ENCODE results near the gene MYH9. TPM values are rescaled to one million over a fixed set of nuclear protein-coding genes. Genes with fewer than 3 reads are reported as not detected.

MYH9 gene
- total RNA-seq, 2 donors from 2014 or later: 294 to 323 TPM

DNA sequence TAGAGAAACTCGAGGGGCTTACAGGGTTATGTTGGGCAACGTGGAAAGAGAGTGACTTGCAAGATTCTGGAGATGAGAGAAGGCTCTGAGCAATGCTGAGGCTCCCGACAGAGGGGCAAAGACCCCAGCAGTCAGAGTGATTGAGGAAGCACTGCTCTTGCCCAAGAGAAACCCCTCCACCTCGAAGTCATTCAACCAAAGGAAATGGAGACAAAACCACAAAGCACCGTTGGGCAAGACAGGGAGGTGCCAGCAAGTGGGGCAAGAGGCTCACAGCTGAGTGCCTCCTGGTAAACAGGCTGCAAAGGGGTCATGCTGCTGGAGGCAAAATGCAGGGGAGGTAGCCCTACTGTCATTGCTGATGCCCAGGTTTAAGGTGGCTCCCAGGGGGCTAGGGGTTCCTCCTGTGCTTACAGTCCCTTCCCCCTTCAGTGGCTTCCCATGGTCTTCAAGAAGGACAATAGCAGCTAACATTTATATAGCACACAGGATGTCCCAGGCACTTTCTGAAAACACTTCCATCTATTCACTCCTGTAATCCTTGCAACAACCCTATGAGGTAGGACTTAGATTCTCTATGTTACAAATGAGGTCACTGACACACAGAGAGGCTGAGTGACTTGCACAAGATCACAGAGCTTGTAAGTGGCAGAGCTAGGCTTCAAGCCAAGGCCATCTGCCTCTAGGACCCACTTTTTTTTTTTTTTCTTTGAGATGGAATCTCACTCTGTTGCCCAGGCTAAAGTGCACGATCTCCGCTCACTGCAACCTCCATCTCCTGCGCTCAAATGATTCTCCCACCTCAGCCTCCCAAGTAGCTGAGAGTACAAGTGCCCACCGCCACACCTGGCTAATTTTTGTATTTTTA lies 18.1 kb upstream of the MYH9 start:
- ATAC-seq (no peak), DNase-seq (peak in 1 of 4 donors; percentile 56)
- no peak overlapping the region for H3K27ac ChIP-seq
- H3K27me3 ChIP-seq: no peaks in the 10 kb centered on the region
- no peak overlapping the region for H3K4me3 ChIP-seq
- peaks cover 16% of the 10 kb centered on the region for H3K4me1 ChIP-seq
- WGBS, 2 donors: 57 to 74% methylated on average over 9 of the region's 9 CpGs
- H3K9me3 ChIP-seq: no peaks in the 10 kb centered on the region
- intact Hi-C loops (cut with DNase I): no loop called here
- H3K36me3 ChIP-seq (replicated peaks in 1 of 2; ENCODE audit: insufficient read depth in 1 of 2, low read depth in 2 of 2): no peaks in the 10 kb centered on the region
- no peak for TF ChIP-seq POLR2A (IDR thresholded peaks at IDR 0.05)
- TF ChIP-seq, protein P1, sequence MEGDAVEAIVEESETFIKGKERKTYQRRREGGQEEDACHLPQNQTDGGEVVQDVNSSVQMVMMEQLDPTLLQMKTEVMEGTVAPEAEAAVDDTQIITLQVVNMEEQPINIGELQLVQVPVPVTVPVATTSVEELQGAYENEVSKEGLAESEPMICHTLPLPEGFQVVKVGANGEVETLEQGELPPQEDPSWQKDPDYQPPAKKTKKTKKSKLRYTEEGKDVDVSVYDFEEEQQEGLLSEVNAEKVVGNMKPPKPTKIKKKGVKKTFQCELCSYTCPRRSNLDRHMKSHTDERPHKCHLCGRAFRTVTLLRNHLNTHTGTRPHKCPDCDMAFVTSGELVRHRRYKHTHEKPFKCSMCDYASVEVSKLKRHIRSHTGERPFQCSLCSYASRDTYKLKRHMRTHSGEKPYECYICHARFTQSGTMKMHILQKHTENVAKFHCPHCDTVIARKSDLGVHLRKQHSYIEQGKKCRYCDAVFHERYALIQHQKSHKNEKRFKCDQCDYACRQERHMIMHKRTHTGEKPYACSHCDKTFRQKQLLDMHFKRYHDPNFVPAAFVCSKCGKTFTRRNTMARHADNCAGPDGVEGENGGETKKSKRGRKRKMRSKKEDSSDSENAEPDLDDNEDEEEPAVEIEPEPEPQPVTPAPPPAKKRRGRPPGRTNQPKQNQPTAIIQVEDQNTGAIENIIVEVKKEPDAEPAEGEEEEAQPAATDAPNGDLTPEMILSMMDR (IDR thresholded peaks at IDR 0.05): no peak

DNA sequence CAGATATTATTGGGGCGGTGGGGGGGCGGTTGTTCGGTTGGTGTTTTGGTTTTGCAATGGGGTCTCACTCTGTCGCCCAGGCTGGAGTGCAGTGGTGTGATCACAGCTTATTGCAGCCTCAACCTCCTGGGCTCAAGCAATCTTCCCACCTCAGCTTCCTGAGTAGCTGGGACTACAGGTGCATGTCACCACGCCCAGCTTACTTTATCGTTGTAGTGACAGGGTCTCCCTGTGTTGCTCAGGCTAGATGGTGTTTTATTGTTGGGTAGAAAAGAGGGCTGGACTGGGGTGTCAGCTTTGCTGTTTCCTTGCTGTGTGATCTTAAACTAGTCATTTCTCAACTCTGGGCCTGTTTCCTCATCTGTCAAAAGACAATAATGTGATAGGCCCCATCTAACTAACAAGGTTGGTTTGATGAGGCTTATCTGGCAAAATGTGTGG lies 17.5 kb upstream of the MYH9 start:
- 83 to 91% methylated on average over 6 of the region's 6 CpGs for WGBS, 2 donors
- no peak for TF ChIP-seq POLR2A (IDR thresholded peaks at IDR 0.05)
- TF ChIP-seq, protein P1 (IDR thresholded peaks at IDR 0.05): no peak
- Histone ChIP-seq H3K27me3 (no peaks in the 10 kb centered on the region), H3K27ac (no peak overlapping the region), H3K36me3 (replicated peaks in 1 of 2; ENCODE audit: insufficient read depth in 1 of 2, low read depth in 2 of 2) (no peaks in the 10 kb centered on the region), H3K4me1 (peaks cover 9% of the 10 kb centered on the region), H3K4me3 (no peak overlapping the region), H3K9me3 (no peaks in the 10 kb centered on the region)
- intact Hi-C loops (cut with DNase I): no loop called here
- DNase-seq (no peak), ATAC-seq (no peak)

DNA sequence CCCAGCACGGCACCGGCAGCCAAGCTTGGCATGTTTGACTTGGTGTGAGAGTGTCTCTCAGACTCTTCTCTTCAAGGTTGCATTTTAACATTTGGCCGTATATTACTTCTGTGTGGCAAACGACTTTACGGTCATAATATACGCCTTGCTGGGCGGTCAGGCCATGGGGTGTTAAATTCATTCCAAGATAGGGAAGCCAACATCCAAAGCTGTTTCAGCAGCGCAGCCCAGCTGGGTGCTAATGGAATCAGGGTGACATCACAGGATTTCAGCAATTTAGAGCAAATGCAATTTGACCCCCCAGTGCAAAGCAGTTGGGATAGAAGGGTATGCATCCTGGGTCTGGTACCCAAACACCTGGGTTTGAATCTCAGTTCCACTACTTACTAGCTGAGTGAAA lies 16.7 kb upstream of the MYH9 start:
- no peak for TF ChIP-seq POLR2A (IDR thresholded peaks at IDR 0.05)
- TF ChIP-seq, protein P1 (IDR thresholded peaks at IDR 0.05): no peak
- no peak overlapping the region for H3K27ac ChIP-seq
- DNase-seq (no peak), ATAC-seq (no peak)
- H3K9me3 ChIP-seq: no peaks in the 10 kb centered on the region
- H3K36me3 ChIP-seq (replicated peaks in 1 of 2; ENCODE audit: insufficient read depth in 1 of 2, low read depth in 2 of 2): no peaks in the 10 kb centered on the region
- intact Hi-C loops (cut with DNase I): no loop called here
- H3K4me3 ChIP-seq: no peak overlapping the region
- H3K27me3 ChIP-seq: no peaks in the 10 kb centered on the region
- 78 to 91% methylated on average over 7 to 8 of the region's 8 CpGs for WGBS, 2 donors
- peaks cover 5% of the 10 kb centered on the region for H3K4me1 ChIP-seq

DNA sequence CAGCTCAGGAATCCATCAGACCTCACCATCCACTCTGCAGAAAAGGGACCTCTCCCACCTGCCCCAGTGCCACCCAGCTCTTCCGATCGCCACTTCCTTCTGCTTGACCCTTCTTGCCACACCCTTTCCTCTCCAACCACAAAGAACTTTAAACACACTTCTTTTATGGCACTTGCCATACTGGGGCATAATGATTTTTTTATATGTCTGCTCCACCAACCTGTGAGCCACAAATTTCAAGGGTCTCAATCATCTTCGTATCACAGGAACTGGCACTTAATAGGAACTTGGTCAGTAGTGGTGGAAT lies 11.7 kb upstream of the MYH9 start:
- Histone ChIP-seq H3K4me1 (peaks cover 12% of the 10 kb centered on the region), H3K27ac (no peak overlapping the region), H3K36me3 (replicated peaks in 1 of 2; ENCODE audit: insufficient read depth in 1 of 2, low read depth in 2 of 2) (no peaks in the 10 kb centered on the region), H3K9me3 (no peaks in the 10 kb centered on the region), H3K27me3 (no peaks in the 10 kb centered on the region), H3K4me3 (no peak overlapping the region)
- WGBS, 2 donors: 49 to 78% methylated on average over 3 of the region's 3 CpGs
- TF ChIP-seq, protein P1 (IDR thresholded peaks at IDR 0.05): no peak
- TF ChIP-seq POLR2A (IDR thresholded peaks at IDR 0.05): no peak
- no peak for DNase-seq
- intact Hi-C loops (cut with DNase I): loop anchor here (10.0 kb wide), 1 partner anchor 45 kb away; no protein-coding TSS in a partner anchor
- ATAC-seq: no peak
